Endothelial cell of hepatic sinusoid (primary cell): ENCODE measurements around the gene HOXB7.

ENCODE experiments used
- in situ Hi-C: cut with HindIII; loops from 2 replicates; pipeline ENCODE4 v1.10.0; 2017; ENCODE audit warnings: low sequenced_read_pairs

HOXB7 gene

GRCh38 chr17:48610282-48611211 is at the start of gene HOXB7:
Gene HOXB7, minus strand, starts transcription at chr17:48611017. Its CDS starts 99 bp downstream, at chr17:48610918.
- in situ Hi-C loops, result no loop called here

GRCh38 chr17:48655913-48656312 is 45.1 kb upstream of the HOXB7 start:
- in situ Hi-C loops, result no loop called here

DNA sequence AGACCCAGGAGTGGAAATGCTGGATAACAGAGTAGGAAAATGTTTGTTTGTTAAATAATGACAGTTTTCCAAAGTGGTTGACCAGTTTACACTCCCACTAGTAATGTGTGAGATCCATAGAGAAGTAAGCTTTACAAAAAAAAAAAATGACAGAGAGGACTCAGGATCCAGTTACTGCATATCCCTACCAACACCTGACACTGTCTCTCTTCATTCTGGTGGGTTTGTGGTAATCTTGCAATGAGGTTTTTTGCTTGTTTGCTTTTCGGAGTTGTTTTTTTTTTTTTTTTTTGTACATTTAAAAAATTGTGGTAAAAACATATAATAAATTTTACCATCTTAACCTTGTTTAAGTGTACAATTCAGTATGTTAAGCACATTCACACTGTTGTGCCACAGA is 38.9 kb upstream of the HOXB7 start:
- in situ Hi-C loops, result no loop called here

- in situ Hi-C loops, result no loop called here
These were observed 37.1 kb upstream of the HOXB7 start for GRCh38 chr17:48647963-48648245.

- in situ Hi-C loops, result no loop called here
These were observed 36.5 kb upstream of the HOXB7 start for GRCh38 chr17:48647103-48647962.

DNA sequence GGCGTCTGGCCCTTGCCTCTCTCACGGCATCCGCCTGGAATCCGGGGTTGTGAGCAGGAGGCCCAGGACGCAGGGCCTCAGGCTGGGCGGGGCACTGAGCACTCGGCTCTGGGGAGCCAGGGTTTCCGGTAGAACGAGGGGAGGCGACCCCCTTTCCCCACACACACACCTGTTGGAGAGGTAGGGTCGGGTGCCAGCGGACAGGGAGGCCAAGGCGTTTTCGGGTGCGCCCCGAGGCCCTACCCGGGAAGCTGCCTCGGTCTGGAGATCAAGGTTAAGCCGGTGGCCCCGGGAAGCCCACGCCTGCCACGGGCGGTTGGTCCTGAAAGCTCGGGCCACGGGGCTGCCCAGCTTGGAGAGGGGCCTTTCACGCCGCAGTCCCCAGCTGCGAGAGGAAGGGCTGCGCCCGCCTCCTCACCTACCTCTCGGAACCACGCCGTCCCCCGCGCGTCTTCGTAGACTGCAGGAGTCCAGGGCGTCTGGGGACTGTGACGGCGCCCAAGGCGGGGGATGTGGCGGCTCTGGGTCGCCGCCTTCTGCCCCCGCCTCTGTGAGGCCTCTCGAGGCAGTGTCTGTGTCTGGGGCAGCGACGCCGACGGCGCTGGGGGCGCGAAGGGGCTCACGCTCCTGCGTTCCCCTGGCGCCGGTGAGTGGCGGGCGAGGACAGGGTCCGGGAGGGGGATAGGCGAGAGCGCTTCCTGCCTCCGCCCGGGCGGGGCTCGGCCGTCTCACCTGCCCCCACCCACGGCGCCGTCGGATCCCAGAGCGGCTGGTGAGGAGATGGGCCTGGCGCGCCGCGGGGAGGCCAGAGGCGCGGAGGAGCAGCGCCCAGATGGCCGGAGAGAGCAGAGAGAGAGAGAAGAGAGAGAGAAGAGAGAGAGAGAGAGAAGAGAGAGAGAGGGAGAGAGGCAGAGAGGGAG is 35.6 kb upstream of the HOXB7 start:
- in situ Hi-C loops, result no loop called here

- in situ Hi-C loops, result no loop called here
These were observed 34.9 kb upstream of the HOXB7 start for GRCh38 chr17:48645639-48646182.

DNA sequence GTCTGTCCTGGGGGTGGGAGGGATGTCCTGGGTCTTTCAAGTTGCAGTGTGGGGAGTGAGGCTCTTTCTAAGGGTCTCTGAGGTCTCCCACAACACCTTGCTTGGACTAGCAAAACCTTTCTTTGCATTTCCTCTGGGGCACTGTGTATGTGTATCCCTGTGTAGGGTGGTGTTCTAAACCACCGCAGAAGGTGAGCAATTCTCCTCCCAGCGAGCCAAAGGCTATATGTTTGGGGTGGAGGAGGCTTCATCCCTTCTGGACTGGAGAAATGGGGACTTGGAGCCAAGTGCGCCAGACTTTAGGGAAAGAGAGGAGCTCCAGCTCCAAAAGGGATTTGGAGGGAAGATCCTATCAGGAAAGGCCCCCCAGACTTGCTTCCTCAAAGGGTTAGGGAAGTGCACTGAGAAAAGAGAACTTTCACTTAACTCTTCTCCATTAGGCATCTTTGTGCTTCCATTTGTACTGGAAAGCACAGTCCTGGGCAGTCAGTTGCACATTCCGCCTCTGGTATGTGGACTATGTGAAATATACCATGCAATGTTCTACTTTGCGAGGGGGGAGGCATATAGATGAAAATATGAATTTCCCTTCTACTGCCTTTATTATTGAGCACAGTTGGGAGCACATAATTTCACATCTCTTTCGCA is 34.2 kb upstream of the HOXB7 start:
- in situ Hi-C loops, result loop anchor here (5.0 kb wide), 1 partner anchor 92 kb away; no protein-coding TSS in a partner anchor

GRCh38 chr17:48644159-48644558 is 33.3 kb upstream of the HOXB7 start:
- in situ Hi-C loops, result loop anchor here (5.0 kb wide), 1 partner anchor 93 kb away; no protein-coding TSS in a partner anchor

DNA sequence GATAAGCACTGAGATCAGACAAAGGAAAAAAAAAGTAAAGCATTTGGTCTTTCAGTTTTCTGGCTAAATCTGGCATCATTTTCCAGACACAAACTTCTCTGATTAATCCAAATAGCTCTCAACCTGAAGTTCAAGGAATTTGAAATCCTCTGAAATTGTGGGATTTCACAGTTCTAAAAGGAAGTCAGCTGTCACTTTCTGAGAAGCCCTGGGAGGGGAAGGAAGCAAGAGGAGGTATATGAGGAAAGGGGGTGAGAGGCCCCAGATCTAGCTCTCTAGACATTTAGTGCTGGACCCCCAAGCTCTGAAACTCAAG is 32.8 kb upstream of the HOXB7 start:
- in situ Hi-C loops, result loop anchor here (5.0 kb wide), 1 partner anchor 94 kb away; no protein-coding TSS in a partner anchor

DNA sequence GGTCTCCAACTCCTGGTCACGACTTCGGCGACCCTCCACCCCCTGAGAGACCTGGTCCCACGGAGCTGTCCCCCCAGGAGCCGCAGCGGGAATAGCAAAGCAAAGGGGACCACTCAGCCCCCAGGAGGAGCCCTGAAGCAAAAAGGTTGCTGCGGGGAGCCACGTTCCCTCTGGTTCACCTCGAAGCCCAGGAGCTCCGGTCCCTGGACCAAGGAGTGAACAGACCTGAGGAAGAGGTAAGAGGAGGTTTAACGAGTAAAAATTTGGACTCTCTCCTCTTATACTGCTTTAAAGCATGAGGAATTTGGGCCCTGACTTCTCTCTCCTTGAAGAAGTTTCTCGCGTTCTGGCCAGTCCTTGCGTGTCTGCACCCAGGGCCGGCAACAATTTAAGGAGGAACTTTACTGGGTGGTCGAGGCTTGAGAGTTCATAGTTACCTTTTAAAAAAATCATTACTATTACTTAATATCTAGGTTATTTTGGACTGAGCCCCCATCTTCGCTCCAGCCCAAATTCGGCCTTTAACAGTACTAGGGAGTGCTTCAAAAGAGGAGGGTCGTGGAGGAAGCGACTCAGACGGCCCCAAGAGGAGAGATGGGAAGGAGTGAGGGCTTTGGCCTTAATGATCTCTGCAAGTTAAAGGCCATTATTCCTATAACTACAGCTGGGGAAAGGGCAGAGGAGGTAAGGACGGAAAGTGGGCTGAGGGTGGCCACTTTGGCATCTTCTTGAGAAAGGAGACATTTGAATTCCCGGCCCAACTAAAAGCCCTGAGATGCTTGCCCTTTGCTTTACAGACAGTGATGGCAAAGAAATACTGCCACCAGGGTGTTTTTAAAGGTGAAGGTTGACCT is 32.3 kb upstream of the HOXB7 start:
- in situ Hi-C loops, result loop anchor here (5.0 kb wide), 1 partner anchor 94 kb away; no protein-coding TSS in a partner anchor

GRCh38 chr17:48642059-48642842 is 31.4 kb upstream of the HOXB7 start:
- in situ Hi-C loops, result loop anchor here (5.0 kb wide), 1 partner anchor 95 kb away; no protein-coding TSS in a partner anchor

- in situ Hi-C loops, result loop anchor here (5.0 kb wide), 1 partner anchor 96 kb away; no protein-coding TSS in a partner anchor
These were observed 30.8 kb upstream of the HOXB7 start for GRCh38 chr17:48641541-48642058.

DNA sequence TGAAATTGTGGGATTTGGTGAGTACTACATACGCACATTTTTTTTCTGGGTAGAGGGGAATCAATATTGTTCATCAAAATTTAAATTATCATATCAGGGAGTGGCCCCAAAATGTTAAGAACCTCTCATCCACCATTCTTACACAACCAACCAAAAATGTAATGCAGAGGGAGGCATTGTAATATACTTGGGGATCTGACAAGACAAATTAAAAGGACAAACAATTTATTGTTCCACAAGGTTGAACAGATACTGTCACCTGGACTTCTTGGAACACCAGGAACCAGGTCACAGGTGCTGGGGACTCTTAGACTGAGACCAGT is 30.0 kb upstream of the HOXB7 start:
- in situ Hi-C loops, result loop anchor here (5.0 kb wide), 1 partner anchor 96 kb away; no protein-coding TSS in a partner anchor

GRCh38 chr17:48639982-48640857 is 29.4 kb upstream of the HOXB7 start:
- in situ Hi-C loops, result loop anchor here (5.0 kb wide), 1 partner anchor 97 kb away; no protein-coding TSS in a partner anchor

DNA sequence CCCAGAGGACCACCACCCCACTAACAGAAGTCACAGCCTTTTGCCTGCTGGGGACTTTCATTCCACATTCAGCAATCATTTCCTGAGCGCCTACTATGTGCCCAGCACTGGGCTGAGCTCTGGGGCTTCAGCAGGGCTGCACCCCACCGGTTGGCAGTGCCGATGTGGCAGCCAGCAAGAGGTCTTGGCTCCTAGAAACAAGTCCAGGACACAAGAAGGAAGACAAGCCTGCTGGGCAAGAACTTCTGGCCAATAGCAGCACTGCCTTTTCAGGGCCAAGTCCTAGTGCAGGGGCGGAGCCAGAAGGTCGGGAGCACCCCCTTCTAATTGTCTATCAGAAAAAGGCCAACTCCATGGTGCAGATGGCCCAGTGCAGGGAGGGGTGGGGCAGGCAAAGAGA is 28.3 kb upstream of the HOXB7 start:
- in situ Hi-C loops, result no loop called here
